ENCODE results near the gene HMGXB3. TPM values are rescaled to one million over a fixed set of nuclear protein-coding genes. Genes with fewer than 3 reads are reported as not detected.

Gene HMGXB3
- total RNA-seq, 4 donors from 2014 or later: 31.6 to 63.8 (median 37.9) TPM

GRCh38 chr5:150058480-150059126, 58.1 kb downstream of the HMGXB3 start:
- TF ChIP-seq, protein P1, sequence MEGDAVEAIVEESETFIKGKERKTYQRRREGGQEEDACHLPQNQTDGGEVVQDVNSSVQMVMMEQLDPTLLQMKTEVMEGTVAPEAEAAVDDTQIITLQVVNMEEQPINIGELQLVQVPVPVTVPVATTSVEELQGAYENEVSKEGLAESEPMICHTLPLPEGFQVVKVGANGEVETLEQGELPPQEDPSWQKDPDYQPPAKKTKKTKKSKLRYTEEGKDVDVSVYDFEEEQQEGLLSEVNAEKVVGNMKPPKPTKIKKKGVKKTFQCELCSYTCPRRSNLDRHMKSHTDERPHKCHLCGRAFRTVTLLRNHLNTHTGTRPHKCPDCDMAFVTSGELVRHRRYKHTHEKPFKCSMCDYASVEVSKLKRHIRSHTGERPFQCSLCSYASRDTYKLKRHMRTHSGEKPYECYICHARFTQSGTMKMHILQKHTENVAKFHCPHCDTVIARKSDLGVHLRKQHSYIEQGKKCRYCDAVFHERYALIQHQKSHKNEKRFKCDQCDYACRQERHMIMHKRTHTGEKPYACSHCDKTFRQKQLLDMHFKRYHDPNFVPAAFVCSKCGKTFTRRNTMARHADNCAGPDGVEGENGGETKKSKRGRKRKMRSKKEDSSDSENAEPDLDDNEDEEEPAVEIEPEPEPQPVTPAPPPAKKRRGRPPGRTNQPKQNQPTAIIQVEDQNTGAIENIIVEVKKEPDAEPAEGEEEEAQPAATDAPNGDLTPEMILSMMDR (IDR thresholded peaks at IDR 0.05): no peak
- ATAC-seq (ENCODE audit: low FRiP score): no peak
- no peak for DNase-seq (ENCODE audit: low spot score)

GRCh38 chr5:150059623-150060022, 59.1 kb downstream of the HMGXB3 start:
- TF ChIP-seq, protein P1 (IDR thresholded peaks at IDR 0.05): no peak
- DNase-seq (ENCODE audit: low spot score): no peak
- ATAC-seq (ENCODE audit: low FRiP score): no peak

- DNase-seq (ENCODE audit: low spot score) (no peak), ATAC-seq (ENCODE audit: low FRiP score) (no peak)
- TF ChIP-seq, protein P1 (IDR thresholded peaks at IDR 0.05): no peak
Measured at GRCh38 chr5:150060471-150060870, 59.9 kb downstream of the HMGXB3 start.

GRCh38 chr5:150061538-150061995, 61.0 kb downstream of the HMGXB3 start:
- no peak for DNase-seq (ENCODE audit: low spot score)

DNA sequence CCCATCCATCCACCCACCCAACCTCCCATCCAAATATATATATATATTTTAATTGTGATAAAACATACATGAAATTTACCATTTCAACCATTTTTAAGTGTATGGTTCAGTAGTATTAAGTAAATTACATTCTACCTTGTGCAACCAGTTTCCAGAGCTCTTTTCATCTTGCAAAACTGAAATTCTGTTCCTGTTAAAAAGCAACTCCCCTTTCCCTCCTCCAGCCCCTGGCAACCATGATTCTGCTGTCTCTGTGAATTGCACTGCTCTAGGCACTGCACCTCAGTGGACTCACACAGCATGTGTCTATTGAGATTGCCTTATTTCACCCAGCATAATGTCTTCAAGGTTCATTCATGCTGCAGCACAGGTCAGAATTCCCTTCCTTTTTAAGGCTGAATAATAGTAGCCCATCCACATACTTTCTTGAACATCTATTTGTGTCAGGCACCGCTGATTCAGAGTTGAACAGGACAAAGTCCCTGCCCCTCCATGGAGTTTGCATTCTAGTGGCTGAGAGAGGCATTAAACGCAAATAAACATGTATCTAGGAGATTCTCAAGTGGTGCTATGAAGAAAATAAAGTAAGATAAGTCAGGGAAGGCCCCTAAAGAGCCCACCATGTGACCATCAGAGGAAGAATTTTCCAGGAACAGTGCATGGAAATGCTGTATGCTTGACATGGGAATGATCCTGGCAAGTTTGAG, 61.8 kb downstream of the HMGXB3 start:
- ATAC-seq (ENCODE audit: low FRiP score) (no peak), DNase-seq (ENCODE audit: low spot score) (no peak)
- TF ChIP-seq, protein P1 (IDR thresholded peaks at IDR 0.05): no peak

More at GRCh38 chr5:150061538-150061995, 61.0 kb downstream of the HMGXB3 start:
- TF ChIP-seq, protein P1 (IDR thresholded peaks at IDR 0.05): no peak
- no peak for ATAC-seq (ENCODE audit: low FRiP score)

DNA sequence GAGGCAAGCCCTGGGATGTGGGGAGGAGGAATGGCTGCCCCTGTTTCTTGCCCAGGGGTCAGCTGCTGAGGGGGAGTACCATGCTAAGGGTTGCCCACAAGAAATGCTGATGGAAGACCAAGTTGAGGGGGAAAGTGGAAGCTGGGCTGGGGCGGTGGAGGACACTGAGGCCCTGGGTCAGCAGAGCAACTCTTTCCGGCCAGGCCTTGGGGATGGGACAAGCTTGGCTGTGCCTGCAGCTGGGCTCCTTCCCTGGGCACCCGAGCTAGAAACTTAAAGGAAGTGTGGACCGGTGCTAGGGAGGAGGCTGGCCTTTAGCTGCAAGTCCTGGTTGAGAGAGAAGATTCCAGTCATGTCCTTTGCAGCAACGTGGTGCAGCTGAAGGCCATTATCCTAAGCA, 63.1 kb downstream of the HMGXB3 start:
- ATAC-seq (ENCODE audit: low FRiP score) (no peak), DNase-seq (ENCODE audit: low spot score) (no peak)
- TF ChIP-seq, protein P1 (IDR thresholded peaks at IDR 0.05): no peak

Measured in omental fat pad (tissue), 4 donors.